ENCODE data around the gene CDC40. TPM values are rescaled to one million over a fixed set of nuclear protein-coding genes. Genes with fewer than 3 reads are reported as not detected.
"Not testable (repeated sequence)": the region's sequence is repeated elsewhere in the genome, so short reads cannot be mapped to it uniquely, and the experiment has no call there.

Gene CDC40
- total RNA-seq, 1 experiment from 2014 or later: 26.2 TPM

- no peaks in the 10 kb centered on the region for H3K9me2 ChIP-seq (ENCODE audit: insufficient read depth)
- H4K20me1 ChIP-seq (ENCODE audit: insufficient read depth): no peaks in the 10 kb centered on the region
- no peak overlapping the region for H2AFZ ChIP-seq (ENCODE audit: low read depth, low read length, poor library complexity, severe bottlenecking)
- TF ChIP-seq MAX (IDR thresholded peaks at IDR 0.05): no peak
- no peak for TF ChIP-seq SIN3A (IDR thresholded peaks at IDR 0.05; ENCODE audit: low read depth)
- no peak for TF ChIP-seq JUND (IDR thresholded peaks at IDR 0.05)
- TF ChIP-seq FOSL1 (IDR thresholded peaks at IDR 0.05; ENCODE audit: low read depth): no peak
- no peak for TF ChIP-seq EGR1 (IDR thresholded peaks at IDR 0.05; ENCODE audit: low read depth)
- TF ChIP-seq SRF (IDR thresholded peaks at IDR 0.05; ENCODE audit: low read depth): no peak
- TF ChIP-seq ATF3 (IDR thresholded peaks at IDR 0.05): no peak
- TF ChIP-seq POLR2AphosphoS5 (IDR thresholded peaks at IDR 0.05; ENCODE audit: low read depth, low read length): no peak
- no peak for TF ChIP-seq ZNF274 (IDR thresholded peaks at IDR 0.05; ENCODE audit: low read depth, low read length)
- no peak for TF ChIP-seq ELF1 (IDR thresholded peaks at IDR 0.05; ENCODE audit: borderline replicate concordance, low read depth)
- TF ChIP-seq EZH2 (IDR thresholded peaks at IDR 0.05): no peak
- TF ChIP-seq CEBPB (IDR thresholded peaks at IDR 0.05; ENCODE audit: low read depth): no peak
- TF ChIP-seq CBX3 (IDR thresholded peaks at IDR 0.05; ENCODE audit: low read depth): no peak
- H3K27me3 ChIP-seq (ENCODE audit: insufficient read depth, low read length): no peaks in the 10 kb centered on the region
- no peak overlapping the region for H3K27ac ChIP-seq (ENCODE audit: low read depth, low read length)
- H3K4me2 ChIP-seq (ENCODE audit: low read length): no peak overlapping the region
- ChIA-PET CTCF (no interaction called here), RAD21 (ENCODE audit: low non-redundant PET in 1 of 2, low total read pairs in 2 of 2, uncharacterized antibody in 2 of 2, unreplicated experiment in 2 of 2) (no interaction called here), POLR2A (no interaction called here)
- H3K4me3 ChIP-seq (replicated peaks in 1 of 2; ENCODE audit: low read depth in 1 of 2, low read length in 2 of 2): no peak overlapping the region
- BruUV-seq (replicated peaks): no TSS peak
- H3K36me3 ChIP-seq (ENCODE audit: control insufficient read depth in 1 of 2, insufficient read depth in 2 of 2, low read length in 2 of 2): peaks cover 4 to 5% of the 10 kb centered on the region in 2 experiments; a peak in 3 of 4 replicates
- ATAC-seq (no peak), DNase-seq (ENCODE audit: low read depth, low spot score) (no peak)
- H3K4me1 ChIP-seq (ENCODE audit: control insufficient read depth in 1 of 2, insufficient read depth in 2 of 2, low read length in 2 of 2): no peaks in the 10 kb centered on the region
- H3K9ac ChIP-seq (ENCODE audit: low read length): no peak overlapping the region
- intact Hi-C loops (cut with micrococcal nuclease): no loop called here
- no peaks in the 10 kb centered on the region for H3K9me3 ChIP-seq (ENCODE audit: control insufficient read depth in 1 of 2, insufficient read depth in 1 of 2, low read depth in 1 of 2, low read length in 2 of 2)
- H3K79me2 ChIP-seq (ENCODE audit: insufficient read depth, low read length): no peaks in the 10 kb centered on the region
Measured at GRCh38 chr6:110233770-110234374, 53.6 kb downstream of the CDC40 start.

GRCh38 chr6:110236007-110236406 lies 55.8 kb downstream of the CDC40 start:
- RAD21 ChIA-PET (ENCODE audit: low non-redundant PET in 1 of 2, low total read pairs in 2 of 2, uncharacterized antibody in 2 of 2, unreplicated experiment in 2 of 2); BruUV-seq (replicated peaks); POLR2A ChIA-PET; H3K9me2 ChIP-seq (ENCODE audit: insufficient read depth); H3K4me1 ChIP-seq (ENCODE audit: control insufficient read depth in 1 of 2, insufficient read depth in 2 of 2, low read length in 2 of 2); H2AFZ ChIP-seq (ENCODE audit: low read depth, low read length, poor library complexity, severe bottlenecking); H4K20me1 ChIP-seq (ENCODE audit: insufficient read depth); H3K27me3 ChIP-seq (ENCODE audit: insufficient read depth, low read length); ATAC-seq; DNase-seq (ENCODE audit: low read depth, low spot score); H3K36me3 ChIP-seq (ENCODE audit: control insufficient read depth in 1 of 2, insufficient read depth in 2 of 2, low read length in 2 of 2); H3K4me2 ChIP-seq (ENCODE audit: low read length); H3K79me2 ChIP-seq (ENCODE audit: insufficient read depth, low read length); H3K4me3 ChIP-seq (replicated peaks in 1 of 2; ENCODE audit: low read depth in 1 of 2, low read length in 2 of 2); H3K27ac ChIP-seq (ENCODE audit: low read depth, low read length); intact Hi-C loops (cut with micrococcal nuclease); H3K9me3 ChIP-seq (ENCODE audit: control insufficient read depth in 1 of 2, insufficient read depth in 1 of 2, low read depth in 1 of 2, low read length in 2 of 2); H3K9ac ChIP-seq (ENCODE audit: low read length); CTCF ChIA-PET: not testable (repeated sequence)

All from HCT116 (cell line).